Panc1 (cell line): ENCODE data around the gene ROR1. TPM values are rescaled to one million over a fixed set of nuclear protein-coding genes. Genes with fewer than 3 reads are reported as not detected.

Experiments
- ATAC-seq: fragments of 200-7000 bp; cut with Tn5 transposase; 2 replicates; pipeline ENCODE4 v1.9.1; 2020; ENCODE audit warnings: mild to moderate bottlenecking, moderate library complexity
- BruUV-seq: library from RNA; stranded (reverse); fragments of 400-500 nt; replicated peaks from 2 replicates; lab custom pipeline; 2021; lab: Mats Ljungman, UMichigan
- CTCF ChIA-PET: fragments of 300-600 bp; sonication (Branson Sonifier 250); formaldehyde crosslinking; loops from one replicate; lab custom pipeline; 2022; ENCODE audit warnings: antibody characterized with exemption; lab: Charles Lee
- POLR2A ChIA-PET: fragments of 300-600 bp; sonication (Branson Sonifier 250); formaldehyde crosslinking; loops from one replicate; lab custom pipeline; 2022; ENCODE audit warnings: antibody characterized with exemption; lab: Charles Lee
- DNase-seq: peaks from one replicate; pipeline ENCODE4 v3.0.0-alpha.2; 2010; ENCODE audit warnings: low read depth, low spot score
- H3K27ac ChIP-seq: 2 replicates; pipeline ENCODE4 v1.5.1; 2011; ENCODE audit warnings: mild to moderate bottlenecking, low read length, inconsistent platforms
- H3K27me3 ChIP-seq: fragments of 200-500 bp; sonication (Bioruptor generic); 2 replicates; pipeline ENCODE4 v1.6.0; 2014; ENCODE audit warnings: low read length, inconsistent platforms; ENCODE audit not compliant: control insufficient read depth, insufficient read depth
- H3K36me3 ChIP-seq: fragments of 200-500 bp; sonication (Bioruptor generic); 2 replicates; pipeline ENCODE4 v1.5.1; 2014; ENCODE audit warnings: inconsistent platforms, mild to moderate bottlenecking, low read length, moderate library complexity; ENCODE audit not compliant: control insufficient read depth, insufficient read depth
- H3K4me1 ChIP-seq: 2 replicates; pipeline ENCODE4 v1.5.1; 2011; ENCODE audit warnings: inconsistent platforms, mild to moderate bottlenecking, low read length, moderate library complexity; ENCODE audit not compliant: control insufficient read depth, insufficient read depth
- H3K4me3 ChIP-seq, 2 experiments: 2 replicates each; pipeline ENCODE4 v1.5.1; 2011 to 2012; ENCODE audit warnings: low read depth in 2 of 2, low read length in 2 of 2, mild to moderate bottlenecking in 2 of 2, inconsistent platforms in 1 of 2, moderate library complexity in 1 of 2
- H3K9me3 ChIP-seq: fragments of 200-500 bp; sonication (Bioruptor generic); 2 replicates; pipeline ENCODE4 v1.5.1; 2014; ENCODE audit warnings: low read depth, mild to moderate bottlenecking, inconsistent platforms, low read length, moderate library complexity; ENCODE audit not compliant: control insufficient read depth, insufficient read depth
- POLR2AphosphoS5 ChIP-seq: IDR thresholded peaks from 2 replicates; pipeline ENCODE4 v1.6.1; 2012; ENCODE audit warnings: mild to moderate bottlenecking, low read depth, low read length, moderate library complexity
- SIN3A ChIP-seq: IDR thresholded peaks from 2 replicates; pipeline ENCODE4 v1.6.1; 2012; ENCODE audit warnings: low read depth, mild to moderate bottlenecking, low read length, moderate library complexity, borderline replicate concordance; ENCODE audit not compliant: insufficient read depth
- TCF7L2 ChIP-seq: IDR thresholded peaks from 2 replicates; pipeline ENCODE4 v1.6.1; 2011; ENCODE audit warnings: mild to moderate bottlenecking, low read depth, low read length, inconsistent platforms
- in situ Hi-C: cut with HindIII; loops from 2 replicates; pipeline ENCODE4 v1.10.0; 2016; ENCODE audit warnings: low sequenced_read_pairs, low pct_unique_long_range_greater_than_20kb
- intact Hi-C: fragments of 100-400 bp; cut with micrococcal nuclease; formaldehyde crosslinking; loops from one replicate; pipeline ENCODE4 v1.10.0; 2022; ENCODE audit not compliant: unreplicated experiment
- total RNA-seq: library from RNA; stranded (reverse); gene quantifications from one replicate; pipeline ENCODE4 v1.2.1, GENCODE V29; 2021; ENCODE audit not compliant: unreplicated experiment
- TF ChIP-seq, protein P1 (sequence below), 2 experiments: IDR thresholded peaks; 2 replicates each; pipeline ENCODE4 v1.6.1; 2011 to 2012; ENCODE audit warnings: low read depth in 2 of 2, control low read depth in 1 of 2, low read length in 1 of 2, mild to moderate bottlenecking in 1 of 2, moderate library complexity in 1 of 2; ENCODE audit not compliant: insufficient read depth in 1 of 2
- TF ChIP-seq, protein P2 (sequence below): fragments of 450-650 bp; IDR thresholded peaks from 2 replicates; pipeline ENCODE4 v1.5.1; 2017; ENCODE audit warnings: mild to moderate bottlenecking

ROR1 gene
- total RNA-seq, 1 experiment from 2014 or later, result 19.3 TPM

DNA sequence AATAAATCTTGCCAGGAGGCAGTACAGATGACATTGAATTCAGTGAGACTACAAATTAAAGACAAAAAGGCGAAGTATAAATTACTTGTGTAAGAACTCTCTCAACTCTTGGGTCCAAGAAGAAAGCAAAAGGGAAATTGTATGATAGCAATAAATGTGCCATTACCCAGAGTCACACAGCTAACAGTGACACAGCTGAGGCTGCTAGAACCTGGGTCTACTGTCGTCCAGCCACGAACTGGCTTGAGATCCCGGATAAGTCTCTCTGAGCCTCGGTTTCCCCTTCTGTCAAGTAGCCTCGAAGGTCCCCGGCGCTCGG lies 362 bp upstream of the ROR1 start:
- POLR2A ChIA-PET, result interaction anchor here (0.7 kb wide), 1 partner anchor 30 kb away, joined by 4 read pairs; no protein-coding TSS in a partner anchor
- peak; percentile 35 for ATAC-seq

DNA sequence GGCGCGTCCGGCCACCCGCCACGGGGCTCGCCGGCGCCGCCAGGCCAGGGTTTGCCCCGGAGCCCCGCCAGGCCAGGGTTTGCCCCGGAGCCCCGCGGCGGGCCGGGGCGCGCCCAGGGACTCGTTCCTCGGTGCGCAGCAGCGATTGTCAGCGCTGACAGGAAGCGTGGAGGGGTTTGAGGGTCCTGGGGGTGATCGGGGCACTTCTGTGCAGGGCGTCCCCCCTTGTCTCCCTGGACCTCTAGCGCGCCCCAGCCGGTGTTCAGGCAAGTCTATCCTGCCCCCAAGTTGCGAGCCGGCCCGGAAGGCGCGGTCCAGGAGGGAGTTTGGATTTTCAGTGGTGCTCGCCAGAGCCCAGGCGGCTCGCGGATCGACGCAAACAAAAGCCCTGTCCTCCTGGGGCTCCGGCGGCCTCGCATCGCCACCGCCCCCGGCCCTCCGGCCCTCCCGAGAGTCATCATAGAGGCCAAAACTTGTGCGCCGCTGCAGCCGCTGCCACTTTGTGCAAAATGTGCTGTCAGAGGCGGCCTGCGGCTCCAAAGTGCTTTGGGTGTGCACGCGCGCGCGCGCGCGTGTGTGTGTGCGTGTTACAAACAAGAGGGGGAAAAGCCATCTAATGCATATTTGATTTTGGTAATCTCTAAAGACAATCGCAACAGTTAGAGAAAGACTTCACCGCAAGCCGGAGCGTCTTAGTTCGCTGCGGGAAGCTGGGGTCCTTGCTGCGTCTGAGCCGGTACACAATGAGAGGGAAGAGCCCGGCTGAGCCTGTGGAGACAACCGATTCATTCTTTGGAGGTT lies 1.0 kb downstream of the ROR1 start:
- POLR2A ChIA-PET, result interaction anchor here (0.7 kb wide), 1 partner anchor 21 kb away, joined by 3 read pairs; no protein-coding TSS in a partner anchor
- ATAC-seq, result peak; percentile 44
- DNase-seq, result no peak
- in situ Hi-C loops, result no loop called here
- Histone ChIP-seq H3K27me3 (no peaks in the 10 kb centered on the region), H3K36me3 (no peaks in the 10 kb centered on the region), H3K4me1 (peaks cover 58% of the 10 kb centered on the region), H3K4me3 (peak overlapping the region; percentile 68 to 88), H3K27ac (peak overlapping the region; percentile 78), H3K9me3 (no peaks in the 10 kb centered on the region)
- CTCF ChIA-PET, result interaction anchor here (0.6 to 2.1 kb wide), 2 partner anchors 83 to 364 kb away, joined by 3 to 16 read pairs; no protein-coding TSS in a partner anchor
- intact Hi-C loops, result loop anchor here (5.0 to 10.0 kb wide), 5 partner anchors 83 to 470 kb away; no protein-coding TSS in a partner anchor
- BruUV-seq, result no TSS peak
- peak; percentile 17; the same call in 1 of the 2 replicates for TF ChIP-seq SIN3A
- TF ChIP-seq POLR2AphosphoS5, result no peak

More for the DNA sequence above, 362 bp upstream of the ROR1 start:
- Histone ChIP-seq H3K27ac (peak overlapping the region; percentile 91), H3K27me3 (no peaks in the 10 kb centered on the region), H3K36me3 (no peaks in the 10 kb centered on the region), H3K4me1 (peaks cover 45% of the 10 kb centered on the region), H3K4me3 (peak overlapping the region; percentile 51 to 68), H3K9me3 (no peaks in the 10 kb centered on the region)
- intact Hi-C loops (loop anchor here (5.0 to 10.0 kb wide), 5 partner anchors 81 to 471 kb away; no protein-coding TSS in a partner anchor), in situ Hi-C loops (no loop called here)
- no peak for TF ChIP-seq POLR2AphosphoS5
- no peak for TF ChIP-seq SIN3A
- CTCF ChIA-PET, result interaction anchor here (0.7 to 2.1 kb wide), 4 partner anchors 12 to 373 kb away, joined by 3 to 16 read pairs (median 6); no protein-coding TSS in a partner anchor
- no TSS peak for BruUV-seq
- peak; percentile 41 for DNase-seq

DNA sequence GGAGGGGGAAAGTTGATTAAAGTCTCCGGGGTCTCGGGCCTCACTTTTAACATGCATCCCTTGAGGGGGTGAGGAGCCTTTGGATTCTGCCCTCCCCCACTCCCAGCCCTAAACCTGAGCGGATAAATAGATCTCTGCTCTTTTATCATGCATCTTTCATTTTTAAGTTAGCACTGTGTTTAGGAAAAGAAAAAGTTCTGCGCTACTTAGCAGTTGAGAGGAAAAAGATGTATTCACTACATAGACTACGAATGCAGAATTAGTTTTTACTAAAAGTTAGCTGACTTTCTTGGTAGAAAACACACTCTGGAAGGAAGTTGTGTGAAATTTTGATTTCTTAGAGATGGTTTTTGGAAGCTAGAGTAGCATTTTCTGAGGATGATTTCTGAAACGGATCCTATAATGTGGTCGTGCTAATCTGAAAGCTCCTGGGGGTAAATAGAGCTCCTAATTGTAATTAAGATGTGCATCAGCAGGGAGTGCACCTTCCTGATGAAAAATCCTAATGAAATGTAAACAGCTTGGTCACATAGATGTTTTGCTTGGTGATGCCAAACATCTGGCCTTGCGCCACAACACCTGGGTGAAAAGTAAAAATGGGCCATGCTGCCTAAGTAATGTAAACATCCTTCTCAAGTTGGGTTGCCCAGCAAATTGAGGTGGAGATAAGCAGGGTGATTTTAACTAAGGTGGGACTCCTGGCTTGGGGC lies 1.8 kb downstream of the ROR1 start:
- no peak for ATAC-seq
- TF ChIP-seq, protein P1, sequence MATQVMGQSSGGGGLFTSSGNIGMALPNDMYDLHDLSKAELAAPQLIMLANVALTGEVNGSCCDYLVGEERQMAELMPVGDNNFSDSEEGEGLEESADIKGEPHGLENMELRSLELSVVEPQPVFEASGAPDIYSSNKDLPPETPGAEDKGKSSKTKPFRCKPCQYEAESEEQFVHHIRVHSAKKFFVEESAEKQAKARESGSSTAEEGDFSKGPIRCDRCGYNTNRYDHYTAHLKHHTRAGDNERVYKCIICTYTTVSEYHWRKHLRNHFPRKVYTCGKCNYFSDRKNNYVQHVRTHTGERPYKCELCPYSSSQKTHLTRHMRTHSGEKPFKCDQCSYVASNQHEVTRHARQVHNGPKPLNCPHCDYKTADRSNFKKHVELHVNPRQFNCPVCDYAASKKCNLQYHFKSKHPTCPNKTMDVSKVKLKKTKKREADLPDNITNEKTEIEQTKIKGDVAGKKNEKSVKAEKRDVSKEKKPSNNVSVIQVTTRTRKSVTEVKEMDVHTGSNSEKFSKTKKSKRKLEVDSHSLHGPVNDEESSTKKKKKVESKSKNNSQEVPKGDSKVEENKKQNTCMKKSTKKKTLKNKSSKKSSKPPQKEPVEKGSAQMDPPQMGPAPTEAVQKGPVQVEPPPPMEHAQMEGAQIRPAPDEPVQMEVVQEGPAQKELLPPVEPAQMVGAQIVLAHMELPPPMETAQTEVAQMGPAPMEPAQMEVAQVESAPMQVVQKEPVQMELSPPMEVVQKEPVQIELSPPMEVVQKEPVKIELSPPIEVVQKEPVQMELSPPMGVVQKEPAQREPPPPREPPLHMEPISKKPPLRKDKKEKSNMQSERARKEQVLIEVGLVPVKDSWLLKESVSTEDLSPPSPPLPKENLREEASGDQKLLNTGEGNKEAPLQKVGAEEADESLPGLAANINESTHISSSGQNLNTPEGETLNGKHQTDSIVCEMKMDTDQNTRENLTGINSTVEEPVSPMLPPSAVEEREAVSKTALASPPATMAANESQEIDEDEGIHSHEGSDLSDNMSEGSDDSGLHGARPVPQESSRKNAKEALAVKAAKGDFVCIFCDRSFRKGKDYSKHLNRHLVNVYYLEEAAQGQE (IDR thresholded peaks at IDR 0.05; ENCODE audit: insufficient read depth in 1 of 2, low read depth in 2 of 2, low read length in 1 of 2), result no peak
- TF ChIP-seq TCF7L2 (no peak), POLR2AphosphoS5 (no peak), SIN3A (no peak)
- TF ChIP-seq, protein P2, sequence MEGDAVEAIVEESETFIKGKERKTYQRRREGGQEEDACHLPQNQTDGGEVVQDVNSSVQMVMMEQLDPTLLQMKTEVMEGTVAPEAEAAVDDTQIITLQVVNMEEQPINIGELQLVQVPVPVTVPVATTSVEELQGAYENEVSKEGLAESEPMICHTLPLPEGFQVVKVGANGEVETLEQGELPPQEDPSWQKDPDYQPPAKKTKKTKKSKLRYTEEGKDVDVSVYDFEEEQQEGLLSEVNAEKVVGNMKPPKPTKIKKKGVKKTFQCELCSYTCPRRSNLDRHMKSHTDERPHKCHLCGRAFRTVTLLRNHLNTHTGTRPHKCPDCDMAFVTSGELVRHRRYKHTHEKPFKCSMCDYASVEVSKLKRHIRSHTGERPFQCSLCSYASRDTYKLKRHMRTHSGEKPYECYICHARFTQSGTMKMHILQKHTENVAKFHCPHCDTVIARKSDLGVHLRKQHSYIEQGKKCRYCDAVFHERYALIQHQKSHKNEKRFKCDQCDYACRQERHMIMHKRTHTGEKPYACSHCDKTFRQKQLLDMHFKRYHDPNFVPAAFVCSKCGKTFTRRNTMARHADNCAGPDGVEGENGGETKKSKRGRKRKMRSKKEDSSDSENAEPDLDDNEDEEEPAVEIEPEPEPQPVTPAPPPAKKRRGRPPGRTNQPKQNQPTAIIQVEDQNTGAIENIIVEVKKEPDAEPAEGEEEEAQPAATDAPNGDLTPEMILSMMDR, result no peak
- CTCF ChIA-PET, result interaction anchor here (0.6 to 0.7 kb wide), 2 partner anchors 90 to 363 kb away, joined by 3 read pairs; no protein-coding TSS in a partner anchor
- Histone ChIP-seq H3K9me3 (no peaks in the 10 kb centered on the region), H3K27me3 (no peaks in the 10 kb centered on the region), H3K4me1 (peaks cover 65% of the 10 kb centered on the region), H3K27ac (peak overlapping the region; percentile 78), H3K4me3 (peak overlapping the region; percentile 68 to 88), H3K36me3 (no peaks in the 10 kb centered on the region)
- POLR2A ChIA-PET, result interaction anchor here (0.7 kb wide), 1 partner anchor 20 kb away, joined by 3 read pairs; no protein-coding TSS in a partner anchor
- DNase-seq, result no peak
- intact Hi-C loops (loop anchor here (10.0 kb wide), 4 partner anchors 89 to 469 kb away; no protein-coding TSS in a partner anchor), in situ Hi-C loops (no loop called here)
- BruUV-seq, result no TSS peak
